Measurements from ENCODE around the gene TBC1D25.
"Not testable (repeated sequence)": the region's sequence is repeated elsewhere in the genome, so short reads cannot be mapped to it uniquely, and the experiment has no call there.

The TBC1D25 gene

DNA sequence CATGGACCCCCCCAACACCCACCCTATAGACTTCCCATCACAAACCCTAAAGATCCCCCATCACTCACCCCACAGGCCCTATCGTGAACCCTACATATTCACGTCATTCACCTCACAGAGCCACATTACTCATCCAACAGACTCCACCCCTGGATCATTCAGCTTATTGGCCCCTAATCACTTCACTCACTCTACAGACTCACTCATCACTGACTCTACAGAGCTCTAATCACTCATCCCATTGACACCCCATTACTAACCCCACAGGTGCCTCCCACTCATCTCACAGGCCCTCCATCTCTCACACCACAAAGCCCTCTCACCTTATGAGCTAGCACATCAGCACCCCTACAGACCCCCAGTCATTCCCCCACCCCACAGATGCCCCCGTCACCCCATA, 6.3 kb upstream of the TBC1D25 start:
- Histone ChIP-seq H3K27me3 (ENCODE audit: control insufficient read depth, insufficient read depth, low read length) (no peaks in the 10 kb centered on the region), H3K4me3 (ENCODE audit: low read length) (no peak overlapping the region), H3K9me3 (replicated peaks; ENCODE audit: low read length) (no peaks in the 10 kb centered on the region), H3K9ac (ENCODE audit: low read depth, low read length) (no peak overlapping the region), H3K36me3 (ENCODE audit: insufficient read depth, low read length) (peaks cover 3% of the 10 kb centered on the region), H3K4me1 (ENCODE audit: control insufficient read depth, insufficient read depth, low read length) (peaks cover 22% of the 10 kb centered on the region), H3K4me2 (ENCODE audit: low read length) (no peak overlapping the region)

DNA sequence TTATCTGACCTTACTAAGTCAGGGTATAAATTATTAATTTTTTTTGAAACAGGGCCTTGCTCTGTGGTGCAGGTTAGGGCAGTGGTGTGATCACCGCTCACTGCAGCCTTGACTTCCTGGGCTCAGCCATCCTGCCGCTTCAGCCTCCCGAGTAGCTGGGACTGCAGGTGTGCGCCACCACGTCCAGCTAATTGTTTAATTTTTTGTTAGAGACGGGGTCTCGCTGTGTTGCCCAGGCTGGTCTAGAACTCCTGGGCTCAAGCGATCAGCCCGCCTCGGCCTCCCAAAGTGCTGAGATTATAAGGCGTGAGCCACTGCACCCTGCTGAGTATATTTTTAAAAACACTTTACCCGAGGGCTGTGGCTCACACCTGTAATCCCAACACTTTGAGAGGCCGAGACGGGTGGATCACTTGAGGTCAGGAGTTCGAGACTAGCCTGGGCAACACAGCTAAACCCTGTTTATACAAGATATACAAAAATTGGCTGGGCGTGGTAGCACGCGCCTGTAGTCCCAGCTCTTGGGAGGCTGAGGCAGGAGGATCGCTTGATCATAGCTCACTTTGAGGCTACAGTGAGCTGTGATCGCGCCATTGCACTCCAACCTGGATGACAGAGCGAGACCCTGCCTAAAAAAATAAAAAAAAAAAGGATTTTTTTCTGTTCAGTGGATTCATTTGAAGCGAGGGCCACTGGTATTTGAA, 721 bp upstream of the TBC1D25 start:
- peak overlapping the region; percentile 82 for H3K4me3 ChIP-seq (ENCODE audit: low read length)
- peak overlapping the region; percentile 76 for H3K4me2 ChIP-seq (ENCODE audit: low read length)
- peak overlapping the region; percentile 67 for H3K9ac ChIP-seq (ENCODE audit: low read depth, low read length)
- H3K27me3 ChIP-seq (ENCODE audit: control insufficient read depth, insufficient read depth, low read length) = no peaks in the 10 kb centered on the region
- H3K4me1 ChIP-seq (ENCODE audit: control insufficient read depth, insufficient read depth, low read length) = peaks cover 9% of the 10 kb centered on the region
- no peaks in the 10 kb centered on the region for H3K36me3 ChIP-seq (ENCODE audit: insufficient read depth, low read length)
- H3K9me3 ChIP-seq (replicated peaks; ENCODE audit: low read length) = no peaks in the 10 kb centered on the region

DNA sequence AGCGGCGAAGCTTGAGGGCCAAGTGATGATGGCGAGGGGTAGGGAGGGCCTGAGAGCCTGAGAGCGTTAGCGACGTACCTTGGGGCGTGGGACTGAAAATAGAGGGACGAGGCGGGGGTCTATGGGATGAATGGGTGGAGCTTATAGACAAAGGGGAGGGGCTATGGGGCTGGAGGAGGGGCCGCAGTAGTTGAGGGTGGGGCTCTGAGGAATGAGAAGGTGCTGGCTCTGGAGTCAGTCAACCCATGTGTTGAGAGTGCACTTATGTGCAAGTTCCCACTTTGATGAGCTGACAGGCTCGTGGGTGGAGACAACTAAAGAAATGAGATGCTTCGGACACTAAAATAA, 488 bp downstream of the TBC1D25 start:
- Histone ChIP-seq H3K27me3 (ENCODE audit: control insufficient read depth, insufficient read depth, low read length) (no peaks in the 10 kb centered on the region), H3K4me3 (ENCODE audit: low read length) (peak overlapping the region; percentile 82), H3K36me3 (ENCODE audit: insufficient read depth, low read length) (peaks cover 3% of the 10 kb centered on the region), H3K9ac (ENCODE audit: low read depth, low read length) (peak overlapping the region; percentile 84), H3K4me1 (ENCODE audit: control insufficient read depth, insufficient read depth, low read length) (peaks cover 9% of the 10 kb centered on the region), H3K4me2 (ENCODE audit: low read length) (peak overlapping the region; percentile 76), H3K9me3 (replicated peaks; ENCODE audit: low read length) (no peaks in the 10 kb centered on the region)

DNA sequence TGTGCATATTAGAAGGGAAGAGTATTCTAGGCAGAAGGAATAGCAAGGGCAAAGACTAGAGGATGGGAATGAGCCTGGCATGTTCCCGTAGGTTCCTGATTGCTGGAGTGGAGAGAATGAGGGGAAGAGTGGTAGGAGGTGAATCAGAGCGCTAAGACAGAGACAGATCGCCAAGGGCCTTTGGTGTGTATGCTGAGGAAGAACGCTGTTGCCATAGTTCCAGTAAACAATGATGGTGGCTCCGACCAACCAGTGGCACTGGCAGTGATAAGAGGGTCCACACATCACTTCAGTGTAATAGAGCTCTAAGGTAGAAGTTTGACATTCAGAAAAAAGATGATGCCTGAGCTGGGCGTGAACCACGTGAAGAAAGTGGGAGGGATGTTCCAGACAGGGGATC, 966 bp downstream of the TBC1D25 start:
- peak overlapping the region; percentile 82 for H3K4me3 ChIP-seq (ENCODE audit: low read length)
- peaks cover 3% of the 10 kb centered on the region for H3K36me3 ChIP-seq (ENCODE audit: insufficient read depth, low read length)
- no peaks in the 10 kb centered on the region for H3K27me3 ChIP-seq (ENCODE audit: control insufficient read depth, insufficient read depth, low read length)
- no peaks in the 10 kb centered on the region for H3K9me3 ChIP-seq (replicated peaks; ENCODE audit: low read length)
- peak overlapping the region; percentile 76 for H3K4me2 ChIP-seq (ENCODE audit: low read length)
- H3K4me1 ChIP-seq (ENCODE audit: control insufficient read depth, insufficient read depth, low read length) = peaks cover 9% of the 10 kb centered on the region
- H3K9ac ChIP-seq (ENCODE audit: low read depth, low read length) = peak overlapping the region; percentile 84

DNA sequence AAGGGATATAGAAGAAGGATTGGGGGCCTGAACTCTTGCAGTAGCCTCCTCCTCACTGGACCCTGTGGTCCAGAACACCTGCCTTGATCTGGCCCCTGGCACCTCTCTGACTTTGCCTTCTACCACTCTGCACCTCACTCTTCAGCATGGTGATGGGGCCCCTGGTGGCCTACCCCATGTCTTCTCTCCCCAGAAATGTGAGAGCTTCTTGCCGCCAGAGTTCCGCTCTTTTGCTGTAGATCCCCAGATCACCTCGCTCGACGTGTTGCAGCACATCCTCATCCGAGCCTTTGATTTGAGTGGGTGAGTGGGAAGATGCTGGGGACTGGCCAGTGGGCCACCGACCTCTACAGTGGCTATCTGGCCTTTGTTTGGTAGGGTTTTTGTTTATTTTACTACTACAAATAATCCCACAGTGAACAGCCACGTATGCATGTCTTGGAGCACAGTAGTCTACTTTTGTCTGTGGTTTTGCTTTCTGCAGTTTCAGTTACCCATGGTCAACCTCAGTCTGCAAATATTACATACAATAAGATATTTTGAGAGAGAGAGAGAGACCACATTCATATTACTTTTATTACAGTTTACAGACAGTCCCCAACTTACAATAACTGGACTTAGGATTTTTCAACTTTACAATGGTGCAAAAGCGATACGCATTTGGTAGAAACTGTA, 1.8 kb downstream of the TBC1D25 start:
- Histone ChIP-seq H3K9me3 (replicated peaks; ENCODE audit: low read length) (no peaks in the 10 kb centered on the region), H3K4me3 (ENCODE audit: low read length) (peak overlapping the region; percentile 82)

DNA sequence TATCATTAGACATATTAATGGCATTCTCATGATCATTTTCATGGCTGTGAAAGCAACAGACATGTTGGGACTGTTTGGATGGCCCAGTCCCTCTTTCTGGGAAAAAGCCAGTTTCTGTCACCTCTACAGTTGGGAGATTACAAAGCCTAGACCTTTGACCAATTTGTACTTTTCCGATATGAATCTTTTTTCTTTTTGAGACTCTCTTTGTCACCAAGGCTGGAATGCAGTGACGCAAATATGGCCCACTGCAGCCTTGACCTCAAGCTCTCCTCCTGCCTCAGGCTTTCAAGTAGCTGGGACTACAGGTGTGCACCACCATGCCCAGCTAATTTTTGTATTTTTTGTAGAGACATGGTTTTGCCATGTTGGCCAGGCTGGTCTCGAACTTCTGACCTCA, 9.4 kb downstream of the TBC1D25 start:
- Histone ChIP-seq H3K4me2 (ENCODE audit: low read length) (no peak overlapping the region), H3K36me3 (ENCODE audit: insufficient read depth, low read length) (peaks cover 7% of the 10 kb centered on the region), H3K9me3 (replicated peaks; ENCODE audit: low read length) (no peaks in the 10 kb centered on the region), H3K4me3 (ENCODE audit: low read length) (no peak overlapping the region), H3K4me1 (ENCODE audit: control insufficient read depth, insufficient read depth, low read length) (no peaks in the 10 kb centered on the region), H3K9ac (ENCODE audit: low read depth, low read length) (no peak overlapping the region), H3K27me3 (ENCODE audit: control insufficient read depth, insufficient read depth, low read length) (no peaks in the 10 kb centered on the region)

More for the DNA sequence above, 1.8 kb downstream of the TBC1D25 start:
- Histone ChIP-seq H3K4me1 (ENCODE audit: control insufficient read depth, insufficient read depth, low read length) (peaks cover 9% of the 10 kb centered on the region), H3K27me3 (ENCODE audit: control insufficient read depth, insufficient read depth, low read length) (no peaks in the 10 kb centered on the region), H3K4me2 (ENCODE audit: low read length) (peak overlapping the region; percentile 76), H3K9ac (ENCODE audit: low read depth, low read length) (no peak overlapping the region), H3K36me3 (ENCODE audit: insufficient read depth, low read length) (peaks cover 3% of the 10 kb centered on the region)

DNA sequence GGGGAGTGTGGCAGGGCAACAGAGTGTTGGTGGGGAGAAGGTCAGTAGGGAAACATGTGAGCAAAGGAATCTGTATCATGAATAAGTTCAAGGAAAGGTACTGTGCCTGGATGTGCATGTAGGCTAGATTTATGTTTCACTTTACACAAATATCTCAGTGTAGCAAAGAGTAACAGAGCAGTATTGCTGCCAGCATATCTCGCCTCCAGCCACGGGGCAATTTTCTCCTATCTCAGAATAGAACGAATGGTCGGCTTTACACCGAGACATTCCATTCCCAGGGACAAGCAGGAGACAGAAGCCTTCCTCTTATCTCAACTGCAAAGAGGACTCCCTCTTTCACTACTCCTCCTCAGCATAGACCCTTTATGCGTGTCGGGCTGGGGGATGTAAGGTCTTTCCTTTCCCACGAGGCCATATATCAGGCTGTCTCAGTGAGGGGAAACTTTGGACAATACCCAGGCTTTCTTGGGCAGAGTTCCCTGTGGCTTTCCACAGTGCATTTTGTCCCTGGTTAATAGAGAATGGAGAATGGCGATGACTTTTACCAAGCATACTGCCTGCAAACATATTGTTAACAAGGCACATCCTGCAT, 16.3 kb downstream of the TBC1D25 start:
- H3K36me3 ChIP-seq (ENCODE audit: insufficient read depth, low read length); H3K27me3 ChIP-seq (ENCODE audit: control insufficient read depth, insufficient read depth, low read length); H3K9ac ChIP-seq (ENCODE audit: low read depth, low read length); H3K4me2 ChIP-seq (ENCODE audit: low read length); H3K9me3 ChIP-seq (replicated peaks; ENCODE audit: low read length); H3K4me1 ChIP-seq (ENCODE audit: control insufficient read depth, insufficient read depth, low read length); H3K4me3 ChIP-seq (ENCODE audit: low read length): not testable (repeated sequence)

DNA sequence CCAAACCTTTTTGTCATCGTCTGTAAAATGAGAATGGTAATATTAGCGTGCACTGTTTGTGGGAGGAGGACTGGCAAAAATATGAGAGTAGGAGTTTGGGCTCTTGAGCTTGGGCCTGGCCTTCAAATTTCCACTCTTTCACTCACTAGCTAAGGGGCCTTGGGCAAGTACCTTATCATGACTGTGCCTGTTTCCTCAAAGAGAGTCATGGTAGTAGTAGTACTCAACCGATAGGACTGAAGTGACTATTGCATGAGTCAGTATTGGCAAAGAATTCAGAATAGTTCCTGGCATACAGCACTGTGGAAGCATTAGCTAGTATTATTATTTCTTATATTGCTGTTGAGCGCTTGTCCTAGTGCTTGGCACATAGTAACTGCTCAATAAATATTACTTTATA, 18.8 kb downstream of the TBC1D25 start:
- no peaks in the 10 kb centered on the region for H3K9me3 ChIP-seq (replicated peaks; ENCODE audit: low read length)
- peaks cover 18% of the 10 kb centered on the region for H3K36me3 ChIP-seq (ENCODE audit: insufficient read depth, low read length)
- no peaks in the 10 kb centered on the region for H3K27me3 ChIP-seq (ENCODE audit: control insufficient read depth, insufficient read depth, low read length)
- H3K9ac ChIP-seq (ENCODE audit: low read depth, low read length) = no peak overlapping the region
- H3K4me3 ChIP-seq (ENCODE audit: low read length) = no peak overlapping the region
- peaks cover 3% of the 10 kb centered on the region for H3K4me1 ChIP-seq (ENCODE audit: control insufficient read depth, insufficient read depth, low read length)
- H3K4me2 ChIP-seq (ENCODE audit: low read length) = no peak overlapping the region

DNA sequence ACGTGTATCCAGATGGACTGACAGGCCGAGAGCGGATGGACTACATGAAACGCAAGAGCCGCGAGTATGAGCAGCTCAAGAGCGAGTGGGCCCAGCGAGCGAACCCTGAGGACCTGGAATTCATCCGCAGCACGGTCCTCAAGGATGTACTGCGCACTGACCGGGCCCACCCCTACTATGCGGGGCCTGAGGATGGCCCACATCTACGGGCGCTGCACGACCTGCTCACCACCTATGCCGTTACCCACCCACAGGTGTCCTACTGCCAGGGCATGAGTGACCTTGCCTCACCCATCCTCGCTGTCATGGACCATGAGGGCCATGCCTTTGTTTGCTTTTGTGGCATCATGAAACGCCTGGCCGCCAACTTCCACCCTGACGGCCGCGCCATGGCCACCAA, 20.1 kb downstream of the TBC1D25 start:
- Histone ChIP-seq H3K27me3 (ENCODE audit: control insufficient read depth, insufficient read depth, low read length) (no peaks in the 10 kb centered on the region), H3K9ac (ENCODE audit: low read depth, low read length) (no peak overlapping the region), H3K4me2 (ENCODE audit: low read length) (no peak overlapping the region), H3K4me3 (ENCODE audit: low read length) (no peak overlapping the region), H3K9me3 (replicated peaks; ENCODE audit: low read length) (no peaks in the 10 kb centered on the region), H3K4me1 (ENCODE audit: control insufficient read depth, insufficient read depth, low read length) (peaks cover 3% of the 10 kb centered on the region), H3K36me3 (ENCODE audit: insufficient read depth, low read length) (peaks cover 18% of the 10 kb centered on the region)

DNA sequence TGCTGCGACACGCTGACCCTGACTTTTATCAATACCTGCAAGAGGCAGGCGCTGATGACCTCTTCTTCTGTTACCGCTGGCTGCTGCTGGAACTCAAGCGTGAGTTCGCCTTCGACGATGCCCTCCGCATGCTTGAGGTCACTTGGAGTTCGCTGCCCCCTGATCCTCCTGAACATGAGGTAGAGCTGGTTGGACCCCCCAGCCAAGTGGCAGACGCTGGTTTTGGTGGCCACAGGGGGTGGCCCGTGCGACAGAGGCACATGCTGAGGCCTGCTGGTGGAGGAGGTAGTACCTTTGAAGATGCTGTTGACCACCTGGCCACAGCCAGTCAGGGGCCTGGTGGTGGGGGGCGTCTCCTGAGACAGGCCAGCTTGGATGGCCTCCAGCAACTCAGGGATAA, 20.5 kb downstream of the TBC1D25 start:
- Histone ChIP-seq H3K4me3 (ENCODE audit: low read length) (no peak overlapping the region), H3K36me3 (ENCODE audit: insufficient read depth, low read length) (peaks cover 18% of the 10 kb centered on the region), H3K4me1 (ENCODE audit: control insufficient read depth, insufficient read depth, low read length) (peaks cover 3% of the 10 kb centered on the region), H3K9ac (ENCODE audit: low read depth, low read length) (no peak overlapping the region), H3K27me3 (ENCODE audit: control insufficient read depth, insufficient read depth, low read length) (no peaks in the 10 kb centered on the region), H3K9me3 (replicated peaks; ENCODE audit: low read length) (no peaks in the 10 kb centered on the region), H3K4me2 (ENCODE audit: low read length) (no peak overlapping the region)

DNA sequence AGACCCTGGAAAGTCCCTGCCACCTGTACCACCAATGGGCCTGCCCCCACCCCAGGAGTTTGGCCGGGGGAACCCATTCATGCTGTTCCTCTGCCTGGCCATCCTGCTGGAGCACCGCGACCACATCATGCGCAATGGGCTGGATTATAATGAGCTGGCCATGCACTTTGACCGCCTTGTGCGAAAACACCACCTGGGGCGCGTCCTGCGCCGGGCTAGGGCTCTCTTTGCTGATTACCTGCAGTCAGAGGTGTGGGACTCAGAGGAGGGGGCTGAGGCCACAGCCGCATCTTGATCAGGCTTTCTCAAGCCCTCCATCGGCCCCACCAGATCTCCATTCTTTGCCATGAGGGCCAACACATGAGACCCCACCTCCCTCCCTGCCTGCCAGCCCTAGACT, 21.2 kb downstream of the TBC1D25 start:
- no peak overlapping the region for H3K9ac ChIP-seq (ENCODE audit: low read depth, low read length)
- H3K27me3 ChIP-seq (ENCODE audit: control insufficient read depth, insufficient read depth, low read length) = no peaks in the 10 kb centered on the region
- no peak overlapping the region for H3K4me2 ChIP-seq (ENCODE audit: low read length)
- peaks cover 18% of the 10 kb centered on the region for H3K36me3 ChIP-seq (ENCODE audit: insufficient read depth, low read length)
- no peak overlapping the region for H3K4me3 ChIP-seq (ENCODE audit: low read length)
- peaks cover 3% of the 10 kb centered on the region for H3K4me1 ChIP-seq (ENCODE audit: control insufficient read depth, insufficient read depth, low read length)
- no peaks in the 10 kb centered on the region for H3K9me3 ChIP-seq (replicated peaks; ENCODE audit: low read length)

DNA sequence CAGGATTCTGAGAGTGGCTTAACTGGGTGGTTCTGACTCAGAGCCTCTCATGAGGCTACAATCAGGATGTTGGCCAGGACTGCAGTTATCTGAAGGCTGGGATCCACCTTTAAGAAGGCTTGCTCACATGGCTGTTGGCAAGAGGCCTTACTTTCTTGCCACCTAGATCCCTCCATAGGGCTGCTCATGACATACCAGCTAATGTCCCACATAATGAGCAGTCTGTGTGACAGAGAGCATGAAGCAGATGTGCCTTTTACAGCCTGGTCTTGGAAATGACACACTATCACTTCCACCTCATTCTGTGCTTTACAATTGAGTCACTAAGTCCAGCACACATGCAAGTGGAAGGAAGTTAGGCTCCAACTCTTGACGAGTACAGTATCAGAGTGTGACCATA, 30.4 kb downstream of the TBC1D25 start:
- Histone ChIP-seq H3K9me3 (replicated peaks; ENCODE audit: low read length) (no peaks in the 10 kb centered on the region), H3K4me1 (ENCODE audit: control insufficient read depth, insufficient read depth, low read length) (peaks cover 8% of the 10 kb centered on the region), H3K4me2 (ENCODE audit: low read length) (peak overlapping the region; percentile 17), H3K4me3 (ENCODE audit: low read length) (no peak overlapping the region), H3K9ac (ENCODE audit: low read depth, low read length) (no peak overlapping the region), H3K36me3 (ENCODE audit: insufficient read depth, low read length) (peaks cover 2% of the 10 kb centered on the region), H3K27me3 (ENCODE audit: control insufficient read depth, insufficient read depth, low read length) (no peaks in the 10 kb centered on the region)
